Loucy (cell line): ENCODE data around the gene S100A13.
"Not testable (repeated sequence)": the region's sequence is repeated elsewhere in the genome, so short reads cannot be mapped to it uniquely, and the experiment has no call there.

Experiments
- CTCF ChIP-seq: fragments of 200-600 bp; sonication (generic); conservative IDR thresholded peaks from 2 replicates; pipeline ENCODE4 v1.5.1; 2014; ENCODE audit warnings: mild to moderate bottlenecking, antibody characterized with exemption, low read length
- EZH2phosphoT487 ChIP-seq: fragments of 200-600 bp; IDR thresholded peaks from 2 replicates; pipeline ENCODE4 v1.6.1; 2018; ENCODE audit warnings: antibody characterized with exemption, mild to moderate bottlenecking, moderate library complexity, borderline replicate concordance

GRCh38 chr1:153668672-153669071 is 41.4 kb upstream of the S100A13 start:
- TF ChIP-seq CTCF, EZH2phosphoT487: not testable (repeated sequence)
